ENCODE measurements around the gene CHSY3.

GRCh38 chr5:130021876-130022275 lies 117.6 kb downstream of the CHSY3 start:
- TF ChIP-seq POLR2A (IDR thresholded peaks at IDR 0.05) = no peak
- no peak for TF ChIP-seq CTCF (IDR thresholded peaks at IDR 0.05)
